ENCODE data around the gene NUP43.
"Not testable (repeated sequence)": the region's sequence is repeated elsewhere in the genome, so short reads cannot be mapped to it uniquely, and the experiment has no call there.

NUP43 gene, protein sequence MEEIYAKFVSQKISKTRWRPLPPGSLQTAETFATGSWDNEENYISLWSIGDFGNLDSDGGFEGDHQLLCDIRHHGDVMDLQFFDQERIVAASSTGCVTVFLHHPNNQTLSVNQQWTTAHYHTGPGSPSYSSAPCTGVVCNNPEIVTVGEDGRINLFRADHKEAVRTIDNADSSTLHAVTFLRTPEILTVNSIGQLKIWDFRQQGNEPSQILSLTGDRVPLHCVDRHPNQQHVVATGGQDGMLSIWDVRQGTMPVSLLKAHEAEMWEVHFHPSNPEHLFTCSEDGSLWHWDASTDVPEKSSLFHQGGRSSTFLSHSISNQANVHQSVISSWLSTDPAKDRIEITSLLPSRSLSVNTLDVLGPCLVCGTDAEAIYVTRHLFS

DNA sequence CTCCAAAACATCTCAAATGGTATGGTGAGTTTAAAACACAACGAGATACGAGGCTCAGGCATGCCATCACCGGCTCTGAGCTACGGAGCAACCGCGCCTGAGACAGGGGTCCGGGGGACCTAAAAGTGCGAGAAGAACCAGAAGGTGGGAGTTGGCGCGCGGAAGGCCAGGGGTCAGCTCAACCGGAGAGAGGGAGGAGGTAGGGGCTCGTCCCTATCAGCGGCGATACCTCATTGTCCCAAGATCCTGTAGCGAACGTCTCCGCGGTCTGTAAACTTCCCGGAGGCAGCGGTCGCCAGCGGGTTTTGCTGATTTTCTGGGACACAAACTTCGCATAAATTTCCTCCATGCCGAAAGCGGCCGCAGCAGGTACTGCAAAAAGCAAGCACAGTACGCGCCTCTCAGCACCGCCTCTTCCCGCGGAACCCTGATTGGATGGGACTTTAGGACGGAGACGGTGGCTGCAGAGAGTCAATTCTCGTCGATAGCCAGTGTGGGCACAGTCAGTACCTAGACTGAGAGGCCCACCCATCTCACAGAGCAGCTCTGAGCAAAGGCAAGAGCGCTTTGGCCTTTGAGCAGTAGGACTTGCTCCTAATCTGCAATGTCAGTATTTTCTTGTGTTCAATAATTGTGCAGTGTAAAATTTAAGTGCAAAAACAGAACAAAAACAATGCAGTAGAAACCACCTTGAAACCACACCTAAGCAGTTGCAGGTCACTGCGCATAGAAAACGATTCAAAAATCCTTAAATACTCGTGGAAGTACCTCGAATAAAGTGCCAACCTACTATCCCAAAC, at the start of gene NUP43:
Gene NUP43, minus strand, starts transcription at position 383 of the 800 bp plus-strand sequence. Its CDS starts 34 bp downstream, at position 349.
- peak; percentile 85 for DNase-seq (ENCODE audit: low spot score)

DNA sequence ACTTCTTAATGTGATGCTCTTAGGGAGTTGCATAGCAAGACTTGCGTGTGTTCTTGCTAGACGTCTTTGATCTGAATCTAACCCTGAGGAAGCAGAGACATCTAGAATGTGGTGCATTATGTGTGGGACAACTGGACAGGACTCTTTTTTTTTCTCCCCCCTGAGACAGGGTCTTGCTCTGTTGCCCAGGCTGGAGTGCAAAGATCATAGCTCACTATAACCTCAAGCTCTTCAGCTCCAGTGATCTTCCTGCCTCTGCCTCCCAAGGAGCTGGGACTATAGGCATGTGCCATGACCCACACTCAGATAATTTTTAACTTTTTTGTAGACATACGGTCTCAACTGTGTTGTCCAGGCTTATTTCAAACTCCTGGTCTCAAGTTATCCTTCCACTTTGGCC, 37.2 kb upstream of the NUP43 start:
- DNase-seq (ENCODE audit: low spot score) = no peak

DNA sequence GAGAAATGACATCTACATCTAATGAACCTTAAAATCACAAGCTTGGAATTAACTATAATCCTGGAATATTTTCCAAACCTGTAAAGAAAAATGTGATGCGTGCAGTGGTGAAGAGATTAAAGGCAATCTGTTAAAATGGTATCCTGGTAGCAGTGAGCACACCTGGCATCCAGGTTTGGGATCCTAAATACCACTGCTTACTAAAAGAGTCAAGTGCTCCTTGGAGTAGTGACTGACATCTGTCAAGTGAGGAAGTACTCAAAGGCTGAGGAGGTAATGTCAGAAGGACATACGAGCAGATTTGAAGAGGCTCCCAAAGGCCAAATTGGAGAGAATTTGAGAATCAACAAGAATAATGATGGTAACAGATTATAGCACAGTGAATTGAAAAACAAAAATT, 36.0 kb upstream of the NUP43 start:
- no peak for DNase-seq (ENCODE audit: low spot score)

DNA sequence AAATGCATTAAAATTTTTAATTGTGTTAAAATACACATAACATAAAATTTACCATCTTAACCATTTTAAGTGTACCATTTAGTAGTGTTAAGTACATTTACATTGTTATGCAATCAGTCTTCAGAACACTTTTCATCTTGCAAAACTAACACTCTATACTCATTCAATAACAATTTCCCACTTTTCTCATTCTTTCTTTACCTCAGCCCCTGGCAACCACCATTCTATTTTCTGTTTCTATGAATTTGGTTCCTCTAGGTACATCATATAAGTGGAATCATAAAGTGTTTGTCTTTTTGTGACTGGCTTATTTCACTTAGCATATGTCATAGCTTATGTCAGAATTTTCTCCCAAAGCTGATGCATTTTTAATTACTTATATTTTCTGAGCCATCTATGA, 35.4 kb upstream of the NUP43 start:
- no peak for DNase-seq (ENCODE audit: low spot score)

DNA sequence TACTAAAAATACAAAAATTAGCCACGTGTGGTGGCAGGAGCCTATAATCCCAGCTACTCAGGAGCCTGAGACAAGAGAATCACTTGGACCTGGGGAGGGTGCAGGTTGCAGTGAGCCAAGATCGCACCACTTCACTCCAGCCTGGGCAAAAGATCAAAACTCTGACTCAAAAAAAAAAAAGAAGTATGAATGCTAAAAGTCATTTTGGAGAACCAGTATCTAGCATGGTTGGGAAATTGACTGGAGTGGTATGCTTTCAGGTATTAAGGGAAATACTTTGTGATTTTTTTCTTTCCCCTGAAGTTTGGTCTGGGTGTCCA, 33.3 kb upstream of the NUP43 start:
- DNase-seq (ENCODE audit: low spot score) = no peak

DNA sequence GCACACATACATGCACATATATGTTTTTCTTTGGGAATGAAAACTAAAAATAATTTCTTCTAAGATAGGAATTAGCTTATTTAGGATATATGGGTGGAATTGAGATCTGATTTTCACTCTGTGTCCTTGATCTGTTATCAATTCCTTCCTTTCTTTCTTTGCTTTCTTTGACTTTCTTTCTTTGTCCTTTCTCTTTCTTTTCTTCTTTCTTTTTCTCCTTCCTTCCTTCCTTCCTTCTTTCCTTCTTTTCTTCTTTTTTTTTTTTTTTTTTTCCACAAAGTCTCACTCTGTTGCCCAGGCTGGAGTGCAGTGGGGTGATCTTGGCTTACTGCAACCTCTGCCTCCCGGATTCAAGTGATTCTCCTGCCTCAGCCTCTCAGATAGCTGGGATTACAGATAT, 31.3 kb upstream of the NUP43 start:
- no peak for DNase-seq (ENCODE audit: low spot score)

DNA sequence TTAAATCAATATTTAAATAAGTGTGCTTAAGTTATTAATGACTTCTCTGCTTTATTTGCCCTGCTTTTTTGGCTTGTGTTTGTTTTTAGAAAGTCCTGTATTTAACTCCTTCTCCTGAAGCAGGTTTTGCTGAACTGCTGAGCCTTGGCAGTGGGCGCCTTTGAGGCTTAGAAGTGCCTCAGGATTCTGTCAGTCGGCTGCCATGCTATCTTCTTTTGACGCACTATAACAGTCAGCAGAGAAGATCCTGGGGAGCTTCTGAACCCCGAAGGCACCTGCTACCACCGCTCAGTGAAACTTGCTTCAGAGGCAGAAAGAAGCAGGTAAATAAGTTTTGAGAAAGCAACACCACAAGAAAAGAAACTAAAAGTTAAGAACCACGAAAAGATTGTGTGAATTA, 25.6 kb upstream of the NUP43 start:
- DNase-seq (ENCODE audit: low spot score) = no peak

DNA sequence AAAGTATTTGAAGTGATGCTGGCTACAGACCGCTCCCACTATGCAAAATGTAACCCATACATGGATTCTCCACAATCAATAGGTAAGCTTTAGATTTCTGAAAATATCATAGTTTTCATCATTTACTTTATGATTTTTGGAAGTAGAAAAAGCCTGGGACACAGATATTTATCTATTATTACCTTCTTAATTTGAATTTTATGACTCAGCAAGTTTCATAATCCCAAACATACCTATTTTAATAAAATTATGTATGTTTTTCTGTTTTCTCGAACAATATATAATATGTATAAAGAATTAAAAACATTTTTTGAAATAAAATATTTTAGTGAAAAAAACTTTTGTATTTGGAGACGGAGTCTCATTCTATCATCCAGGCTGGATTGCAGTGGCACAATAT, 24.9 kb upstream of the NUP43 start:
- no peak for DNase-seq (ENCODE audit: low spot score)

DNA sequence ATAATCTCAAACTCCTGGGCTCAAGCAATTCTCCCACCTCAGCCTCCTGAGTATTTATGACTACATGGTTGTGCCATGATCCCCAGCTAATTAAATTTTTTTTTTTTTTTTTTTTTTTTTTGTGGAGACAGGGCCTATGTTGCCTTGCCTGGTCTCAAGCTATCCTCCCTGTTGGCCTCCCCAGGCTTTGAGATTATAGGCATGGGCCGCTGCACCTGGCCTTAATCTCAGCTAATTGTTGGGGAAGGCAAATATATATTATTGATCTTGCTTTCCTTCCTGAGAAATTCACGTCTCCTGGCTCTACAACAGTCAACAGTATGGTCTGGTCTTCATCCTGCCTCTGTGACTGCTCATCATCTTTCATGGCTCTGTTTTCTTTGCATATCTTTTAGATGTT, 23.3 kb upstream of the NUP43 start:
- no peak for DNase-seq (ENCODE audit: low spot score)

DNA sequence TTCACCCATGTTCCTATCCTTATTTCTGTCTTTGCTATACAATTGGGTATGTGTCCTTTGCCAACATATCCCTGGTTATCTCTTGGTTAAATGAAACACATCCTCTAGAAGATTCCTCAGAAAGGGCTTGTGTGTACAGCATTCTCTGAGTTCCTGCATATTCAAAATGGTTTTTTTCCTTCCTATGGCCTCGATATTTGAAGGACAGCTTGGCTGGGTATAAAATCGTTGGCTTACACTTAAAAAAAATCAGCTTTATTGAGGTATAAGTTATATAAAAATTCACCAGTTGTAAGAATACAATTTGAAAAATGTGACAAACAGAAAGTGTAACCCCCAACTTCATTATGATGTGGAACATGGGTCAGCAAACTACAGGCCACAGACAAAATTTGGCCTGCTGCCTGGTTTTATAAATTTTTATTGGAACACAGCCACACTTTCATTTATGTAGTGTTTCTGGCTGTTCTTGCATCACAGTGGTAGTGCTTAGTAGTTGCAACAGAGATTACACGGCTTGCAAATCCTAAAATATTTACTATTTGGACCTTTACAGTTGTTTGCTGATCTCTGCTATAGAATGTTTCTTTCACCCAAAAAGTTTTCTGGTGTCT, 19.9 kb upstream of the NUP43 start:
- DNase-seq (ENCODE audit: low spot score) = no peak

DNA sequence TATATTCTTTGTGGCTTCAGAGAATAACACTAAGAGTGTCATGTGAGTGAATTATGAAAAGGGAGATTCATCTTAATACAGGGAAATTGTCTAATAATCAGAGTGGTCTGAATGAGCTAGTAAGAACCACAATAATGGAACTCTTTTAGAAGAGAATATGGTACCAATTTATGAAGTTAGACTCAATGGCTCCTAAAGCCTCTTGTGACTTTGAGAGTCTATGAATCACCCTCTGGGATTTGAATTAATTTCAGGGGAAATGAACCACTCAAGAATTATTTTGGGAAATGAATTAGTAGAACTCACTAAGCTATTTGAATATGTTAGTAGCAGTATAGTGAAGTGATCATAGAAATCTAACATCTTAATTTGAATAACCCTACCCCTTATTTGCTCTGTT, 17.5 kb upstream of the NUP43 start:
- peak; percentile 71 for DNase-seq (ENCODE audit: low spot score)

DNA sequence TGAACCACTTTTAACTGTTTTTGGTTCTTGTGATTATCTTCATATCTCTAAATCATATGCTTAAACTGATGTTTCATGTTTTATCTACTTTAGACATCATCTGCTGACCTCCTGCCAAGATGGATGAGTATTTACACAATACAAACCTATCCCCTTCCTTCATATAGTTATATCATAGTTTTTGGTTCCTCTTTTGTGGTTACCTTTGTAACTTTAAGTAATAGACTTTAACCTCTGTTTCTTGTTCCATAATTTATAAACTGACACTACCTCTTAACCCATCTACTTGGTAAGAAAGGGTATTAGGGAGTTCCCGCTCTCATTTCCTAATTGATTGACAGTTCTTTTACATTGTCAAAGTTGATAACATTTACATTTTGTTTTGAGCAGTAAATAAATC, 15.1 kb upstream of the NUP43 start:
- DNase-seq (ENCODE audit: low spot score) = no peak

DNA sequence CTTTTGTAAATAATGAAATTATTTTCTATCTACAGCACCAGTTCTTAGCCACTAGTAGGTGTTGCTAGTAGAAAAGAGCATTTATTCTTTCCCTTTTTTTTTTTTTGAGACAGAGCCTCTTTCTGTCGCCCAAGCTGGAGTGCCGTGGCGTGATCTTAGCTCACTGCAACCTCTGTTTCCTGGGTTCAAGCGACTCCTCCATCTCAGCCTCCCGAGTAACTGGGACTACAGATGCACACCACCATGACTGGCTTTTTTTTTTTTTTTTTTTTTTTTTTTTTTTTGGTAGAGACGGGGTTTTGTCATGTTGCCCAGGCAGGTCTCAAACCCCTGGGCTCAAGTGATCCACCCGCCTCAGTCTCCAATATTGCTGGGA, 9.9 kb upstream of the NUP43 start:
- DNase-seq (ENCODE audit: low spot score) = no peak

DNA sequence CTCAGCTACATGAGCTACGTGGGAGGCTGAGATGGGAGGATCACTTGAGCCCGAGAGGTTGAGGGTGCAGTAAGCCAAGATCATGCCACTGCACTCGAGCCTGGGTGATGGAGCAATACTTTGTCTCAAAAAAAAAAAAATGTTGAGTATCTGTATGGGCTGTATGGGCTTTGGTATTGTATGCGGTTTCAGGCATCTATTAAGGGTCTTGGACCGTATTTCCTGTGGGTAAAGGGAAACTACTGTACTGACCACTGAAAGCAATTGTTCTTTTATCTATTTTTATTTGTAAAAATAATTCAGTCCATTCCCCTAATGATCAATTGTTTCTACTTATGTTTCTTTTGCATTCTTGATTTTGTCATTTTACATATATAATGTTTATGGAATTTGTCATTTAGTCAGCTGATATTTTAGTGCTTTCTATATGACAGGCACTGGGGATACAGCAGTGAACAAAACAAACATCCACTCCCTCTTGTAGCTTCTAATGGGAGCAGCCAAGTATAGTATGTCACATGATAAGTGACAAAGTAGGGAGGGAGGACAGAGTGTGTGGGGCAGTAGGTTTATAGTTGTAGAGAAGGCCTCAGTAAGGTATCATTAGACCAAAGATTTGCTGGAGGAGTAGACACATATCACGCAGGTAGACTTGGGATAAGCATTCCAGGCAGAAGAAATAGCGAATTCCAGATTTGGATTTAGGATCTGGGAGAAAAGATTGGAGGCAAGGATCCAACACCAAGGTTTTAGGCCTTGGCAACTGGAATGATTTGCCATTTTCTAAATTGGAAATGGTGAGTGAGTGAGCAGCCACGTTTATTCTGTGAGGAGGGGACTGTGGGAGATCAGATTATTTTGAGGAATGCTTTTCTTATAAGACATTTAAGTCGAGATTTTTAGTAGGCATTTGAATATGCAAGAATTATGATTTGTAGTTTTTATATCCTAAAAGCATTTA, 9.3 kb upstream of the NUP43 start:
- DNase-seq (ENCODE audit: low spot score) = no peak

DNA sequence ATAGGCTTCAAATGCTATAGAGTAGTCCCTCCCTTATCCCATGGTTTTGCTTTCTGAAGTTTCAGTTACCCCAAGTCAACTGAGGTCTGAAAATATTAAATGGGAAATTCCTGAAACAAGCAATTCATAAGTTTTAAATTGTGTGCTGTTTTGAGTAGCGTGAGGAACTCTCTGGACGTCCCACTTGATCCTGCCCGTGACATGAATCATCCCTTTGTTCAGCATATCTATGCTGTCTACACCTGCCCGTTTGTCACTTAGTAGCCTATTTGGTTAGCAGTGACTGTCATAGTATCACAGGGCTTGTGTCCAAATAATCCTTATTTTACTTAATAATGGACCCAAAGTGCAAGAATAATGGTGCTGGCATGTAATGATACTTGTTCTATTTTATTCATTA, 8.2 kb upstream of the NUP43 start:
- no peak for DNase-seq (ENCODE audit: low spot score)

DNA sequence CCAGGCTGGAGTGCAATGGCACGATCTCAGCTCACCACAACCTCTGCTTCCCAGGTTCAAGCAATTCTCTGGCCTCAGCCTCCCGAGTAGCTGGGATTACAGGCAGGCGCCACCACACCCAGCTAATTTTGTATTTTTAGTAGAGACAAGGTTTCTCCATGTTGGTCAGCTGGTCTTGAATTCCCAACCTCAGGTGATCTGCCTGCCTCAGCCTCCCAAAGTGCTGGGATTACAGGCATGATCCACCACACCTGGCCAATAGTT, 7.0 kb upstream of the NUP43 start:
- not testable (repeated sequence) for DNase-seq (ENCODE audit: low spot score)

DNA sequence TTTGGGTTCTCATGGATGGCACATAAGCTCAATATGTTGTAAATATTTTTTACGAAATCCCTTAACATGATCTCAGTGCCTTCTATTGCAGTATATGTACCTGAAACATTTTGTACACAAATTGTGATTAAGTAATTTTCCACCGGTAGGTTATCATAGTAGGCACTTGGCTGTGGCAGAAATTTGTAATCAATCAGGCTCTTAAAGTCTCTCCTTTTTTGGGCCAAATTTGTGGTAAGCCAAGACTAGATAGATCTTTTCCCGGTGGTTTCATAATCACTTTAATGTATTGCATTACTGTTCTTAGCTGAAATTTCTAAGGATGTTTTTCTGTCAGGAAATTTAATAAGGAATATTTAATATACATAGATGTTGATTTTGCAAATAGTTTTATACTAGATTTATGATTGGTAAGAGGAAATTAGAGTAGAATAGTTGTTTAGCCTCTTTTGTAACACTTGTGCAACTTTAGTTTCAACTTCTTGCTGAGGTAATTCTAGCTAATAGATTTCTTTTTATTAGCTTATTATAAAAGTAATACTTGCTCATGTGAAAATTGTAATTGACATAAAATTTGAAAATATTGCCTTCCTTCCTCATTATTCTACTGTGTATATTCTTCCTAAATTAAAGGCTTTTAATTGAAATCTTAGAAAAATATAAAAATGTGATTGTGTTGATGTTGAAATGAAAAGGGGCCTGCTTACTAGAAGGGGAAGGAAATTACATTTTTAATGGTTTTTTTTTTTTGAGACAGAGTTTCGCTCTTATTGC, 6.5 kb upstream of the NUP43 start:
- no peak for DNase-seq (ENCODE audit: low spot score)

DNA sequence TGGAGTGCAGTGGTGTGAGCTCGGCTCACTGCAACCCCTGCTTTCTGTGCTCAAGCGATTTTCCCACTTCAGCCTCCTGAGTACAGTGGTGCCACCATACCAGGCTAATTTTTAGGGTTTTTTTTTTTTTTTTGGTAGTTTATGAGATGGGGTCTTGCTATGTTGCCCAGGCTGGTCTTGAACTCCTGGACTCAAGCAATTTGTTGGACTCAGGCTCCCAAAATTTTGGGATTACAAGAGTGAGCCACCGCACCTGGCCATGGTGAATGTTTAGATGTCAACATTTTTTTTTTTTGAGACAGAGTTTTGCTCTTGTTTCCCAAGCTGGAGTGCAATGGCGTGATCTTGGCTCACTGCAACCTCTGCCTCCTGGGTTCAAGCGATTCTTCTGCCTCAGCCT, 5.6 kb upstream of the NUP43 start:
- DNase-seq (ENCODE audit: low spot score) = not testable (repeated sequence)

DNA sequence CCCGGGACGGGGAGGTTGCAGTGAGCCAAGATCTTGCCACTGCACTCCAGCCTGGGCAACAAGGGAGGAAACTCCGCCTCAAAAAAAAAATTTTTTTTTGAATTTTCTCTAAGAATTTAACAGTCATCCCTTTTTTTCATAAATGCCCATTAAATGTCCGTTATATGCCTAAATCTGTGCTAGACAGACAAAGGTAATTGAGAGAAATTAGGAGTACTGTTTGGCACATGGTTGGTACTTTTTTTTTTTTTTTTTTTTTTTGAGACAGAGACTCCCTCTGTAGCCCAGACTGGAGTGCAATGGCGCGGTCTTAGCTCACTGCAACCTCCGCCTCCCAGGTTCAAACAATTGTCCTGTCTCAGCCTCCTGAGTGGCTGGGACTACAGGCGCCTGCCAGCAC, 4.9 kb upstream of the NUP43 start:
- no peak for DNase-seq (ENCODE audit: low spot score)

DNA sequence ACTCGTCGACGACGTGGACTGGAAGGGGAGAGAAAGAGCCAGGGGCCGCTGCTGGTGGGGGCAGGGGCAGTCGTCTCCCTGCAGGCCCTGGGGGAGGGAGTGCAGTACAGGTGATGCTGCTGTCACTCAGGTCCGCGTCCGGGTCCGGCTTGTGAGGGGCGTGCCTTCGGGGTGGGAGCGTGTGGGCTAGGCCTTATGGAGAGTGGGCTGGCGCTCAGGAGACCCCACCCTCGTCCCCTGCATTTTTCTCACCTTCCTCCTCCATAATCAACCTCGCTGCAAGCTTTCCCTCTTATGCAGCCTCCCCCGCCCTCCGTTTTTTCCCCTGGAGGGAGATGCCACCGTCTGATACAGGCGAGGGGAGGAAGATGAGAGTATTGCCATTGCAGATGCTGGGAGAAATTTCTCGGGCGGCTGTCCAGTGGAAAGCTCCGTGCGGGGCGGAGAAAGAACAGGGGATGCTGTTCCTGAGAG, 3.8 kb upstream of the NUP43 start:
- DNase-seq (ENCODE audit: low spot score) = peak; percentile 63

DNA sequence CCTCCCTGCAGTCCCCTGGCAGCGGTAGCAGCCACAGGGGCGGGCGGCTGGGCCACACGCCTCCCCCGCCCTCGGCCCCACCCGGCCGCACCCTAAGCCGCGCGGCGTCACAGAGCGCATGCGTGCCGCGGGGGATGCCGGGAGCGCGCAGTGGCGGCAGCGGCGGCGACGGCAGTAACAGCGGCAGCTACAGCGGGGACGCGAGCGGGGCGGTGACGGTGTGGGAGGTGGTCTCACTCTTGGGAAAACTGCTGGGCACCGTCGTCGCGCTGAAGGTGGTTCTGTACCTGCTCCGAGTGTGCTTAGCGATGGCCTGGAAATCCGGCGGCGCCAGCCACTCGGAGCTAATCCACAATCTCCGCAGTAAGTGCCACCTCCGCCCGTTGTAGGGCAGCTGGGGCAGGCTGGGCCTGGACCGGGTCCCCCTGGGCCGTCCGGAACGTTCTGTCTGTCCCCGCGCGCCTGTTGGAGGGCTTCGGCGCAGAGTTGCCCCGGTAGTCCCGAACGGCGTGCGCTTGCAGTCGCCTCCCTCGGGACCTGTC, 3.3 kb upstream of the NUP43 start, which contains the start of gene PCMT1:
Gene PCMT1, plus strand, starts transcription at position 148 of the 542 bp plus-strand sequence. Its CDS starts 161 bp downstream, at position 309.
- peak; percentile 77 for DNase-seq (ENCODE audit: low spot score)

Data from COLO829 (cell line).